ENCODE measurements around the gene MARCHF3. TPM values are rescaled to one million over a fixed set of nuclear protein-coding genes. Genes with fewer than 3 reads are reported as not detected.

MARCHF3 gene
- total RNA-seq, 4 donors from 2014 or later: 6.2 to 11.9 (median 8.1) TPM

- Histone ChIP-seq H3K27ac (no peak overlapping the region), H3K27me3 (no peaks in the 10 kb centered on the region), H3K4me3 (no peak overlapping the region), H3K36me3 (no peaks in the 10 kb centered on the region), H3K4me1 (no peaks in the 10 kb centered on the region), H3K9me3 (no peaks in the 10 kb centered on the region)
- TF ChIP-seq POLR2A (IDR thresholded peaks at IDR 0.05): no peak
- TF ChIP-seq, protein P1, sequence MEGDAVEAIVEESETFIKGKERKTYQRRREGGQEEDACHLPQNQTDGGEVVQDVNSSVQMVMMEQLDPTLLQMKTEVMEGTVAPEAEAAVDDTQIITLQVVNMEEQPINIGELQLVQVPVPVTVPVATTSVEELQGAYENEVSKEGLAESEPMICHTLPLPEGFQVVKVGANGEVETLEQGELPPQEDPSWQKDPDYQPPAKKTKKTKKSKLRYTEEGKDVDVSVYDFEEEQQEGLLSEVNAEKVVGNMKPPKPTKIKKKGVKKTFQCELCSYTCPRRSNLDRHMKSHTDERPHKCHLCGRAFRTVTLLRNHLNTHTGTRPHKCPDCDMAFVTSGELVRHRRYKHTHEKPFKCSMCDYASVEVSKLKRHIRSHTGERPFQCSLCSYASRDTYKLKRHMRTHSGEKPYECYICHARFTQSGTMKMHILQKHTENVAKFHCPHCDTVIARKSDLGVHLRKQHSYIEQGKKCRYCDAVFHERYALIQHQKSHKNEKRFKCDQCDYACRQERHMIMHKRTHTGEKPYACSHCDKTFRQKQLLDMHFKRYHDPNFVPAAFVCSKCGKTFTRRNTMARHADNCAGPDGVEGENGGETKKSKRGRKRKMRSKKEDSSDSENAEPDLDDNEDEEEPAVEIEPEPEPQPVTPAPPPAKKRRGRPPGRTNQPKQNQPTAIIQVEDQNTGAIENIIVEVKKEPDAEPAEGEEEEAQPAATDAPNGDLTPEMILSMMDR (IDR thresholded peaks at IDR 0.05): no peak
- intact Hi-C loops (cut with DNase I; ENCODE audit: low total_unique reads): no loop called here
- no peak for DNase-seq
These were observed 17.4 kb downstream of the MARCHF3 start for GRCh38 chr5:127012916-127013315.

DNA sequence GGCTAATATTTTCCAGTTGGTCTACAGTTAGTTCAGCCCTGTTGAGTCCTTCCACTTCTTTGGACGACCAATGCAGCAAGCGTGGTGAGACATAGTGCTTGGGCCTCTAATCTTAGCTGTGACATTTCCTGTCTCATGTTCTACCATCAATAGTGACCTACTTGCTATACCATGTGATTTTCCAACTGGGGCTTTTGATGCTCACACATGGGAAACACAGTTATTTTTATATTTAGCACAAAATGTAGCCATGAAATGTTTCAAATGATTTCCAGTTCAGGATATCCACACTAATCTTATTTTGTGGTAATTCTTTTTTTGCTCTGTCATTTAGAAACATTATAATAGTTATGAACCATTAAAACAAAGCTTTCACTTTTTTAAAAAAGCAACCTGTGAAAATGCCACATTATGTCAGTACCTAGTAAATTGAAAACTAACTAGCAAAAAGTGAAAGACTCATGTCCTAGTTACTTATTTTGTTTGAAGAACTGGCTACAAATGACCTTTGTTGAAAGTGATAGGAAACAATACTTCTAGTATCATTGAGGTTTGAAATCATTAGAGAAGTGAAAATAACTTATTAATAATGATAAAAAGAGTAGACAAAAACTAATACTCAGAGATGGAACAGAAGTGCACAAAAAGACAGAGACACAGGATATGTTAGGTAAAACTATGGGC is 18.3 kb downstream of the MARCHF3 start:
- no peak for TF ChIP-seq POLR2A (IDR thresholded peaks at IDR 0.05)
- TF ChIP-seq, protein P1 (IDR thresholded peaks at IDR 0.05): no peak
- intact Hi-C loops (cut with DNase I; ENCODE audit: low total_unique reads): no loop called here
- H3K27me3 ChIP-seq: no peaks in the 10 kb centered on the region
- no peak for DNase-seq
- H3K36me3 ChIP-seq: no peaks in the 10 kb centered on the region
- no peaks in the 10 kb centered on the region for H3K9me3 ChIP-seq
- no peak overlapping the region for H3K4me3 ChIP-seq
- H3K27ac ChIP-seq: no peak overlapping the region
- H3K4me1 ChIP-seq: no peaks in the 10 kb centered on the region

DNA sequence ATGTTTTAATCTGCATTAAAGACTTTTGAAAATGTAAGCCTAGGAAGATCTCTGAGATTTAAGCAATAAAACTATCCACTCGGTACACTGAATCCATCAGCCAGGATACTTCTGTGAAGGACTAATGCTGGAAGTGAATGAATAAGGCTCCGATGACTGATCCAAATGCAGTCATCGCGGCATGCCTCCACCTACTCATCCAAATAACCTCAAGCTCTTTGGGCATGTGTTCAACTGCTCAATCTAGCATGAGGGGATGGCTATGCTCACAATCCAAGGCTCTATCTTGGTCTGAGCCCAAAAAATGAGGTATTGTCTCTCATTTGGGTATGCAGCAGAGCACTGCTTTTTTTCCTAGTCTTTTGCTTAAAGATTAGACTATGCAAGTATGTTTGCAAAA is 19.2 kb downstream of the MARCHF3 start:
- no peaks in the 10 kb centered on the region for H3K36me3 ChIP-seq
- no peaks in the 10 kb centered on the region for H3K27me3 ChIP-seq
- no peak for DNase-seq
- no peaks in the 10 kb centered on the region for H3K4me1 ChIP-seq
- no peak overlapping the region for H3K4me3 ChIP-seq
- H3K9me3 ChIP-seq: no peaks in the 10 kb centered on the region
- intact Hi-C loops (cut with DNase I; ENCODE audit: low total_unique reads): no loop called here
- TF ChIP-seq, protein P1 (IDR thresholded peaks at IDR 0.05): no peak
- TF ChIP-seq POLR2A (IDR thresholded peaks at IDR 0.05): no peak
- no peak overlapping the region for H3K27ac ChIP-seq

- no peak overlapping the region for H3K4me3 ChIP-seq
- no peaks in the 10 kb centered on the region for H3K36me3 ChIP-seq
- H3K27me3 ChIP-seq: no peaks in the 10 kb centered on the region
- H3K4me1 ChIP-seq: no peaks in the 10 kb centered on the region
- no peaks in the 10 kb centered on the region for H3K9me3 ChIP-seq
- H3K27ac ChIP-seq: no peak overlapping the region
- DNase-seq: no peak
- intact Hi-C loops (cut with DNase I; ENCODE audit: low total_unique reads): no loop called here
- TF ChIP-seq POLR2A (IDR thresholded peaks at IDR 0.05): no peak
- TF ChIP-seq, protein P1 (IDR thresholded peaks at IDR 0.05): no peak
These were observed 20.0 kb downstream of the MARCHF3 start for GRCh38 chr5:127010362-127010761.

GRCh38 chr5:127009784-127010183 is 20.6 kb downstream of the MARCHF3 start:
- no peak for TF ChIP-seq POLR2A (IDR thresholded peaks at IDR 0.05)
- TF ChIP-seq, protein P1 (IDR thresholded peaks at IDR 0.05): no peak
- DNase-seq: no peak
- intact Hi-C loops (cut with DNase I; ENCODE audit: low total_unique reads): no loop called here
- no peaks in the 10 kb centered on the region for H3K9me3 ChIP-seq
- no peaks in the 10 kb centered on the region for H3K27me3 ChIP-seq
- no peak overlapping the region for H3K4me3 ChIP-seq
- no peaks in the 10 kb centered on the region for H3K4me1 ChIP-seq
- H3K36me3 ChIP-seq: no peaks in the 10 kb centered on the region
- no peak overlapping the region for H3K27ac ChIP-seq
